PC-9 (cell line): Measurements from ENCODE around the gene VSX1.

Source experiments
- CTCF ChIP-seq: fragments of 200-600 bp; sonication (generic); conservative IDR thresholded peaks from 2 replicates; pipeline ENCODE4 v1.6.1; 2017; ENCODE audit warnings: mixed run types, antibody characterized with exemption, mild to moderate bottlenecking, moderate library complexity
- EZH2 ChIP-seq: fragments of 200-600 bp; sonication (generic); IDR thresholded peaks from 2 replicates; pipeline ENCODE4 v1.8.0; 2017; ENCODE audit warnings: antibody characterized with exemption, low read depth

GRCh38 chr20:25073544-25073943, 8.4 kb downstream of the VSX1 start:
- no peak for TF ChIP-seq CTCF
- TF ChIP-seq EZH2 = no peak
